A549 (cell line): ENCODE data around the gene CSNK1D. TPM values are rescaled to one million over a fixed set of nuclear protein-coding genes. Genes with fewer than 3 reads are reported as not detected.
A peak's percentile ranks its signal among the peaks of the same experiment; 100 is the strongest.

Experiments
- BCL3 ChIP-seq: fragments of >200 bp; sonication (Bioruptor Twin); formaldehyde crosslinking; IDR thresholded peaks from 3 replicates; pipeline ENCODE4 v1.6.1; 2016
- CBX2 ChIP-seq: fragments of 200-600 bp; sonication (generic); IDR thresholded peaks from 2 replicates; pipeline ENCODE4 v1.6.1; 2016; ENCODE audit warnings: low read depth, mild to moderate bottlenecking, borderline replicate concordance
- CHD2 ChIP-seq: fragments of 150-350 bp; IDR thresholded peaks from 2 replicates; pipeline ENCODE4 v1.6.1; 2014; ENCODE audit warnings: low read length; ENCODE audit not compliant: partially characterized antibody
- CTCF ChIP-seq: fragments of >200 bp; sonication (Bioruptor Twin); formaldehyde crosslinking; IDR thresholded peaks from 3 replicates; pipeline ENCODE4 v1.5.1; 2016
- E2F6 ChIP-seq: IDR thresholded peaks from 2 replicates; pipeline ENCODE4 v1.6.1; 2012; ENCODE audit warnings: low read depth, borderline replicate concordance
- ELK1 ChIP-seq: fragments of 150-350 bp; IDR thresholded peaks from 2 replicates; pipeline ENCODE4 v1.6.1; 2014; ENCODE audit warnings: low read depth, mild to moderate bottlenecking, low read length
- FOSB ChIP-seq: fragments of 250-450 bp; sonication (Bioruptor Pico); IDR thresholded peaks from 2 replicates; pipeline ENCODE4 v1.5.0; 2020; ENCODE audit warnings: mild to moderate bottlenecking, moderate library complexity
- FOSL2 ChIP-seq, 2 experiments: fragments of 450-650 bp in 1 of 2; fragments of >200 bp in 1 of 2; sonication (Bioruptor Twin) in 1 of 2; formaldehyde crosslinking; IDR thresholded peaks; 2 replicates each; pipeline versions ENCODE4 v1.5.0 to v1.6.1; 2016 to 2020; ENCODE audit warnings: mild to moderate bottlenecking in 1 of 2, moderate library complexity in 1 of 2
- FOXS1 ChIP-seq: fragments of 250-450 bp; sonication (Bioruptor Pico); IDR thresholded peaks from 2 replicates; pipeline ENCODE4 v1.5.0; 2020; ENCODE audit warnings: mild to moderate bottlenecking, moderate library complexity
- JUN ChIP-seq, 2 experiments: fragments of >200 bp; sonication (Bioruptor Twin); formaldehyde crosslinking; IDR thresholded peaks; 2 replicates in 1 of 2; 3 replicates in 1 of 2; pipeline ENCODE4 v1.6.1; 2016 to 2017
- MAZ ChIP-seq: fragments of 150-350 bp; IDR thresholded peaks from 2 replicates; pipeline ENCODE4 v1.6.1; 2014; ENCODE audit warnings: antibody characterized with exemption, low read depth, low read length, borderline replicate concordance
- NR3C1 ChIP-seq: fragments of >200 bp; sonication (Bioruptor Twin); formaldehyde crosslinking; IDR thresholded peaks from 3 replicates; pipeline ENCODE4 v1.6.1; 2017
- PHF8 ChIP-seq: fragments of 200-600 bp; sonication (generic); IDR thresholded peaks from 2 replicates; pipeline ENCODE4 v1.6.1; 2016; ENCODE audit warnings: low read depth, mild to moderate bottlenecking, antibody characterized with exemption, moderate library complexity, borderline replicate concordance
- REST ChIP-seq: fragments of 200-600 bp; sonication (generic); IDR thresholded peaks from 2 replicates; pipeline ENCODE4 v1.6.1; 2016; ENCODE audit warnings: antibody characterized with exemption, mild to moderate bottlenecking, moderate library complexity
- SMC3 ChIP-seq: fragments of >200 bp; sonication (Bioruptor Twin); formaldehyde crosslinking; IDR thresholded peaks from 3 replicates; pipeline ENCODE4 v1.6.1; 2018; ENCODE audit warnings: inconsistent platforms
- TFCP2L1 ChIP-seq: fragments of 250-450 bp; sonication (Bioruptor Pico); IDR thresholded peaks from 2 replicates; pipeline ENCODE4 v1.5.0; 2021; ENCODE audit warnings: mild to moderate bottlenecking
- TP53 ChIP-seq: fragments of 250-450 bp; sonication (Bioruptor Pico); IDR thresholded peaks from 2 replicates; pipeline ENCODE4 v1.5.0; 2021; ENCODE audit warnings: mild to moderate bottlenecking, moderate library complexity
- ZC3H11A ChIP-seq: fragments of 450-650 bp; IDR thresholded peaks from 2 replicates; pipeline ENCODE4 v1.6.1; 2014; ENCODE audit warnings: antibody characterized with exemption, mild to moderate bottlenecking
- ZFP36 ChIP-seq: fragments of 450-650 bp; IDR thresholded peaks from 2 replicates; pipeline ENCODE4 v1.6.1; 2014; ENCODE audit warnings: borderline replicate concordance; ENCODE audit not compliant: partially characterized antibody
- polyA plus RNA-seq, 4 experiments: library from polyadenylated mRNA; depleted of rRNA in 3 of 4; stranded (reverse); fragments of >200 nt; fragmentation: RNase III in 1 of 4; extraction: RNeasy Plus Mini Kit Qiagen cat#74134 plus additional on column Dnase treatment in 1 of 4; gene quantifications; 2 replicates in 3 of 4; 3 replicates in 1 of 4; pipeline ENCODE4 v1.2.3, GENCODE V29; 2011 to 2017

Gene CSNK1D
- polyA plus RNA-seq, 2 of the 4 experiments (the other 2 are of a cell fraction): 130 to 163 TPM

GRCh38 chr17:82287868-82288801 is 14.6 kb upstream of the CSNK1D start (continued):
- TF ChIP-seq BCL3 (no peak; the same call in 2 of the 3 replicates), MAZ (0 out of 2 replicates have a peak, but pooled peaks have one; percentile 8), FOSL2 (IDR thresholded peaks at IDR 0.05) (peak; percentile 51; the same call in 1 of the 2 replicates), FOSL2 (CRISPR knock-in tag; IDR thresholded peaks at IDR 0.05) (peak; percentile 91), ZC3H11A (no peak), CHD2 (no peak), ZFP36 (no peak), ELK1 (no peak), CBX2 (no peak), FOXS1 (CRISPR knock-in tag) (peak; percentile 70), E2F6 (peak; percentile 85), PHF8 (no peak), FOSB (CRISPR knock-in tag) (no peak), JUN (IDR thresholded peaks at IDR 0.05) (peak in 1 of 2 experiments; percentile 85; a peak in 3 of 5 replicates), TP53 (CRISPR knock-in tag) (peak; percentile 68; the same call in 1 of the 2 replicates), CTCF (no peak), REST (no peak), NR3C1 (no peak), TFCP2L1 (CRISPR knock-in tag) (no peak), SMC3 (0 out of 3 replicates have a peak, but pooled peaks have one; percentile 5)
